Trophoblast cell (in vitro differentiated cells and primary cell): ENCODE data around the gene ADSS1.
A peak's percentile ranks its signal among the peaks of the same experiment; 100 is the strongest.

Source experiments
- DNase-seq, 2 donors: peaks; one replicate each; pipeline ENCODE4 v3.0.0-alpha.2; 2016
- H2AFZ ChIP-seq: 2 replicates; pipeline ENCODE4 v1.6.1; 2013; ENCODE audit warnings: low read length, moderate library complexity, mild to moderate bottlenecking; ENCODE audit not compliant: insufficient read depth, poor library complexity
- H2AK5ac ChIP-seq: 2 replicates; pipeline ENCODE4 v1.6.1; 2013; ENCODE audit warnings: mild to moderate bottlenecking, low read length
- H2BK120ac ChIP-seq: 2 replicates; pipeline ENCODE4 v1.6.1; 2013; ENCODE audit warnings: low read length, mild to moderate bottlenecking, moderate library complexity; ENCODE audit not compliant: insufficient read depth, poor library complexity
- H2BK12ac ChIP-seq: 2 replicates; pipeline ENCODE4 v1.6.1; 2013; ENCODE audit warnings: mild to moderate bottlenecking, low read length, moderate library complexity
- H2BK5ac ChIP-seq: 2 replicates; pipeline ENCODE4 v1.6.1; 2013; ENCODE audit warnings: low read length, low read depth, moderate library complexity, mild to moderate bottlenecking; ENCODE audit not compliant: poor library complexity
- H3K14ac ChIP-seq: 2 replicates; pipeline ENCODE4 v1.6.1; 2013; ENCODE audit warnings: mild to moderate bottlenecking, low read length
- H3K18ac ChIP-seq: 2 replicates; pipeline ENCODE4 v1.6.1; 2013; ENCODE audit warnings: mild to moderate bottlenecking, low read length
- H3K23ac ChIP-seq: 2 replicates; pipeline ENCODE4 v1.6.1; 2013; ENCODE audit warnings: low read length
- H3K27ac ChIP-seq: 2 replicates; pipeline ENCODE4 v1.5.1; 2013; ENCODE audit warnings: low read depth, mild to moderate bottlenecking, inconsistent platforms, low read length, moderate library complexity
- H3K27me3 ChIP-seq: 2 replicates; pipeline ENCODE4 v1.6.1; 2013; ENCODE audit warnings: inconsistent platforms, mild to moderate bottlenecking, low read length, moderate library complexity; ENCODE audit not compliant: insufficient read depth
- H3K36me3 ChIP-seq, 2 experiments: 1 replicate in 1 of 2; 2 replicates in 1 of 2; pipeline ENCODE4 v1.6.1; 2013; ENCODE audit warnings: low read length in 2 of 2, mild to moderate bottlenecking in 2 of 2, moderate library complexity in 1 of 2; ENCODE audit not compliant: insufficient read depth in 2 of 2, control insufficient read depth in 1 of 2
- H3K4ac ChIP-seq: 2 replicates; pipeline ENCODE4 v1.6.1; 2013; ENCODE audit warnings: low read depth, mild to moderate bottlenecking, low read length, moderate library complexity
- H3K4me1 ChIP-seq, 2 experiments: 1 replicate in 1 of 2; 2 replicates in 1 of 2; pipeline ENCODE4 v1.6.1; 2013; ENCODE audit warnings: low read length in 2 of 2, mild to moderate bottlenecking in 2 of 2, moderate library complexity in 1 of 2; ENCODE audit not compliant: insufficient read depth in 2 of 2, control insufficient read depth in 1 of 2
- H3K4me2 ChIP-seq: 2 replicates; pipeline ENCODE4 v1.6.1; 2013; ENCODE audit warnings: inconsistent platforms, mild to moderate bottlenecking, low read length, moderate library complexity
- H3K4me3 ChIP-seq: 2 replicates; pipeline ENCODE4 v1.5.1; 2013; ENCODE audit warnings: mild to moderate bottlenecking, low read depth, low read length, inconsistent platforms
- H3K79me1 ChIP-seq: one replicate; pipeline ENCODE4 v1.6.1; 2013; ENCODE audit warnings: low read length
- H3K79me2 ChIP-seq: 2 replicates; pipeline ENCODE4 v1.6.1; 2013; ENCODE audit warnings: low read length, mild to moderate bottlenecking; ENCODE audit not compliant: control insufficient read depth, insufficient read depth, poor library complexity
- H3K9ac ChIP-seq: 2 replicates; pipeline ENCODE4 v1.6.1; 2013; ENCODE audit warnings: mild to moderate bottlenecking, low read length
- H3K9me3 ChIP-seq: 2 replicates; pipeline ENCODE4 v1.6.1; 2013; ENCODE audit warnings: low read depth, mild to moderate bottlenecking, control low read depth, inconsistent platforms, low read length; ENCODE audit not compliant: insufficient read depth
- H4K12ac ChIP-seq: 2 replicates; pipeline ENCODE4 v1.6.1; 2013; ENCODE audit warnings: low read depth, mild to moderate bottlenecking, low read length, moderate library complexity
- H4K8ac ChIP-seq: 2 replicates; pipeline ENCODE4 v1.6.1; 2013; ENCODE audit warnings: low read depth, mild to moderate bottlenecking, low read length, moderate library complexity
- H4K91ac ChIP-seq: one replicate; pipeline ENCODE4 v1.6.1; 2013; ENCODE audit warnings: low read depth, mild to moderate bottlenecking, low read length, moderate library complexity
- WGBS: extraction: QIAGEN DNeasy Blood & Tissue Kit; methylation state at CpG from one replicate; pipeline ENCODE4 v1.1.7; 2013; ENCODE audit warnings: missing lambda C conversion rate; ENCODE audit not compliant: insufficient read length, insufficient coverage; ENCODE audit errors: extremely low coverage; 5-methylcytosine and 5-hydroxymethylcytosine counted together

Gene ADSS1

DNA sequence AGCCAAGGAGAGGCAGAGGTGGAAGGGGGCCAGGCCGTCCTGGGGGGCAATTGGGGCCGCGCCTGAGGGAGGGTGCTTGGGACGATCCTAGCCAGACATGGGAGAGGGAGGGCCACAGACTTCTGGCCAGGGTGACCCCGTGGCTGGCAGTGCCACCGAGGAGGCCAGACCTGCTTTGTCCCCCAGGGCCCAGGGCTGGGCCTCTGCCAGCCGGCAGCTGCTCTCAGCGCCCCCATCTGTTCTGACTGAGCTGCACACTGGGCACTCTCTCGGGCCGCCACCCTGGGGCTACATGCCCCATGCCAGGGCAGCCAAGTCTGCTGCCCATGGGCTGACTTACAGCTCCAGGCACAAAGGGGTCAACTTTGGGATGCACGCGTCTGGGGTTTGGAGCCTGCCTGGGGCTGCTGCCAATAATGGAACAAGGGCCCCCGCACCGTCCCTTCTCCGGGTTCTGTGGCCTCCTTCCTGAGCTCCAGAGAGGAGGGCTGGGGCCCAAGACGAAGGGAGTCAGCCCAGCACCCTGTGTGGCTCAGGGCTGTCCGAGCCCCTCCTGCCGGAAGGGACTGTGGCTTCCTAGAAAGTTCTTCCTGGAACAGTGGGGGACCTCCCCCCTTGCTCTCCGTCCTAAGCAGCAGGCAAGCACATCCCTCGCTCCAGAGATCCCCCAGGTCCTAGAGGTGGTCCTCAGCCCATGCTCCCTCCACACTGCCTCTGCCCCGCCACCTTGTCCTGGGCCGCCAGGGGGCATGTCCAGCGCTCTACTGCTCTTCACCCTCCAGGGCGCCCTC is 1.1 kb downstream of the ADSS1 start:
- H3K79me1 ChIP-seq = peaks cover 2% of the 10 kb centered on the region
- peak overlapping the region; percentile 2 for H4K91ac ChIP-seq
- no peak overlapping the region for H3K4me3 ChIP-seq
- peaks cover 3 to 16% of the 10 kb centered on the region in 2 experiments for H3K4me1 ChIP-seq
- no peak overlapping the region for H2BK5ac ChIP-seq
- H3K14ac ChIP-seq = no peak overlapping the region
- H3K27ac ChIP-seq = no peak overlapping the region
- H3K4ac ChIP-seq = no peak overlapping the region
- peak overlapping the region; percentile 94 for H3K4me2 ChIP-seq
- H3K18ac ChIP-seq = no peak overlapping the region
- no peak overlapping the region for H2AFZ ChIP-seq
- no CpG with 5 or more reads among the region's 24 CpGs for WGBS
- no peak overlapping the region for H2BK12ac ChIP-seq
- H2AK5ac ChIP-seq = no peak overlapping the region
- no peak overlapping the region for H4K8ac ChIP-seq
- no peak overlapping the region for H3K23ac ChIP-seq
- H3K9ac ChIP-seq = no peak overlapping the region
- peaks cover 3% of the 10 kb centered on the region for H3K9me3 ChIP-seq
- H3K36me3 ChIP-seq = peaks cover 13% of the 10 kb centered on the region in 2 experiments
- H3K79me2 ChIP-seq = peaks cover 2% of the 10 kb centered on the region
- H4K12ac ChIP-seq = no peak overlapping the region
- DNase-seq = peak; percentile 47 to 55
- no peaks in the 10 kb centered on the region for H3K27me3 ChIP-seq
- no peak overlapping the region for H2BK120ac ChIP-seq

GRCh38 chr14:104725772-104726548 is 1.9 kb downstream of the ADSS1 start:
- H3K14ac ChIP-seq = no peak overlapping the region
- WGBS = no CpG with 5 or more reads among the region's 25 CpGs
- no peak overlapping the region for H2BK5ac ChIP-seq
- no peak overlapping the region for H3K18ac ChIP-seq
- H3K36me3 ChIP-seq = peaks cover 7 to 8% of the 10 kb centered on the region in 2 experiments
- H3K4me3 ChIP-seq = no peak overlapping the region
- peaks cover 2% of the 10 kb centered on the region for H3K79me1 ChIP-seq
- H4K91ac ChIP-seq = no peak overlapping the region
- H3K4me1 ChIP-seq = peaks cover 3 to 16% of the 10 kb centered on the region in 2 experiments
- DNase-seq = peak in 1 of 2 donors; percentile 26
- no peak overlapping the region for H3K4me2 ChIP-seq
- no peak overlapping the region for H3K27ac ChIP-seq
- H2BK120ac ChIP-seq = no peak overlapping the region
- no peaks in the 10 kb centered on the region for H3K27me3 ChIP-seq
- H2AFZ ChIP-seq = no peak overlapping the region
- H3K79me2 ChIP-seq = peaks cover 2% of the 10 kb centered on the region
- no peak overlapping the region for H2BK12ac ChIP-seq
- H2AK5ac ChIP-seq = no peak overlapping the region
- H3K9me3 ChIP-seq = peaks cover 3% of the 10 kb centered on the region
- H4K12ac ChIP-seq = no peak overlapping the region
- no peak overlapping the region for H3K23ac ChIP-seq
- H3K9ac ChIP-seq = no peak overlapping the region
- no peak overlapping the region for H4K8ac ChIP-seq
- H3K4ac ChIP-seq = no peak overlapping the region

DNA sequence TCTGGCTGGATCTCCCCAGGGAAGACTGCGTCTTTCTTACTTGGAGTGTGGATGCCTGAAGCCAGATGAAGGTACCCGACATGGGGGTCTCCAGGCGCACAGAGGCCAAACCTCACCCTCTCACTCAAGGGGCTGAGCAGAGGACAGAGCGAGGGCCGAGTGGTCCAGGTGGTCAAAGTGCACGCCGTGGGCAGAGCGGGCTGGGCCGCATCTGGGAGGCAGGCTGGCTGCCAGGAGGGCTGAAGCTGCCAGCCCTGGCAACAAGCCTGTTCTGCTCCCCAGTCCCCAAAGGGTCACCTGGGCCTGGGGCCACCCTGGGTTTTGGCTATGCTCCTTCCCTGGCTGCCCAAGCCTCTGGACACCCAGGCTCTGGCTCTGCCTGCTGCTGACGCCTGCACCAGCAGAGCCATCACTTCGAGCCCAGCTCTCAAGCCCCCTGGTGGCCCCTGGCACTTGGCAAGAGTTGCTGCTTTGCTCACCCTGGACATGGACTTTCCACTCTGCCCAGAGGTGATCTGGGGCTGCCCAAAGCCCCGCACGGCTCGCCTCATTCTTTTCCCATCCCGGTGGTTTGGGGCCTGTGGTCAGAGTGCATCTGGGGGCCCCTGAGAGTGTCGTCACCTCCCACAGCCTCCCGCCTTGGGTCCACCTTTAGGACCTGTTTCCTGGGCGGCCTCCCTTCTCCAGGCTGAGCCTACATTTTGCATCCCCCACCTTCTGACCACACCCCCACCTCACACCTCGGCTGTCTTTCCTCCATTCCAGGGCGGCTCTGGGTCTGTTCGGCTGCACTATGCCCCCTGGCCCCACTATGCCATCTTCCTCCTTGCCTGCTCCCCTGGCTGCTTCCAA is 2.8 kb downstream of the ADSS1 start:
- H3K27me3 ChIP-seq = no peaks in the 10 kb centered on the region
- H3K4me3 ChIP-seq = no peak overlapping the region
- no peak overlapping the region for H3K27ac ChIP-seq
- no peak overlapping the region for H2BK120ac ChIP-seq
- no peak overlapping the region for H3K14ac ChIP-seq
- H4K91ac ChIP-seq = no peak overlapping the region
- peak in 1 of 2 donors; percentile 65 for DNase-seq
- no peak overlapping the region for H2AK5ac ChIP-seq
- H3K4ac ChIP-seq = no peak overlapping the region
- no peak overlapping the region for H3K23ac ChIP-seq
- H2BK12ac ChIP-seq = no peak overlapping the region
- H2AFZ ChIP-seq = no peak overlapping the region
- H3K4me2 ChIP-seq = no peak overlapping the region
- peaks cover 2% of the 10 kb centered on the region for H3K79me1 ChIP-seq
- no peak overlapping the region for H4K12ac ChIP-seq
- H3K9ac ChIP-seq = no peak overlapping the region
- peaks cover 2% of the 10 kb centered on the region for H3K79me2 ChIP-seq
- no peak overlapping the region for H3K18ac ChIP-seq
- no peak overlapping the region for H4K8ac ChIP-seq
- no peak overlapping the region for H2BK5ac ChIP-seq
- H3K36me3 ChIP-seq = peaks cover under 1 to 2% of the 10 kb centered on the region in 2 experiments
- no CpG with 5 or more reads among the region's 21 CpGs for WGBS
- H3K9me3 ChIP-seq = peaks cover 3% of the 10 kb centered on the region
- H3K4me1 ChIP-seq = peaks cover 3 to 16% of the 10 kb centered on the region in 2 experiments

DNA sequence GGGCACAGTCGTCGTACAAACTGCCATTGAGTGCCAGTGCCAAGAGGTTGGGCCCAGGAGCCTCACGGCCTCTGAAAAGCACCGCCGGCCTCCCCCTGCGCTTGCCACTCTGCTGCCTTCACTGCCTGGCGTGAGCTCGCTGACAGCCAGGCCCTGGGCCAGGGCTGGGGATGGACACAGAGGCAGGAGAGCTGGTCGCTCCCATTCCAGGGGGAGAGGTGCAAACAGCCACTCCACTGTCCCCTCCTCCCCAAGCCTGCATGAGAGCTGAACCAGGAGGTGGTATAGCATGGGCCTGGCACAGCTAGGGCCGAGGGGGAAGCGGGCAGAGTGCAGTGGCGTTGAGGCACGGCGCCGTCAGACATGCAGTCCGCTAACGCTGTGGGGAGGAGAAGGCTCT is 4.6 kb downstream of the ADSS1 start:
- H3K79me1 ChIP-seq = peaks cover 2% of the 10 kb centered on the region
- no peak overlapping the region for H3K27ac ChIP-seq
- H3K9me3 ChIP-seq = peaks cover 3% of the 10 kb centered on the region
- H3K4me1 ChIP-seq = peaks cover 0 to 11% of the 10 kb centered on the region in 2 experiments
- no peak overlapping the region for H3K18ac ChIP-seq
- no peak overlapping the region for H3K9ac ChIP-seq
- H4K12ac ChIP-seq = no peak overlapping the region
- peaks cover 2% of the 10 kb centered on the region for H3K79me2 ChIP-seq
- H3K14ac ChIP-seq = no peak overlapping the region
- no peak overlapping the region for H2BK5ac ChIP-seq
- no peak overlapping the region for H4K91ac ChIP-seq
- no peak overlapping the region for H3K4me2 ChIP-seq
- H2BK12ac ChIP-seq = no peak overlapping the region
- no peak overlapping the region for H4K8ac ChIP-seq
- H3K27me3 ChIP-seq = no peaks in the 10 kb centered on the region
- no peak overlapping the region for H3K23ac ChIP-seq
- no peak overlapping the region for H2AK5ac ChIP-seq
- no peak overlapping the region for H2AFZ ChIP-seq
- no peak overlapping the region for H2BK120ac ChIP-seq
- H3K36me3 ChIP-seq = no peaks in the 10 kb centered on the region
- WGBS = no CpG with 5 or more reads among the region's 17 CpGs
- H3K4me3 ChIP-seq = no peak overlapping the region
- H3K4ac ChIP-seq = no peak overlapping the region
- no peak for DNase-seq
